ENCODE data around the gene PNLIP. TPM values are rescaled to one million over a fixed set of nuclear protein-coding genes. Genes with fewer than 3 reads are reported as not detected.

The PNLIP gene
- total and polyA plus RNA-seq, 9 of the 15 experiments (the other 6 are each of a cell fraction or from before 2014, with no cell fraction given) = 0.69 TPM; not detected in 8

DNA sequence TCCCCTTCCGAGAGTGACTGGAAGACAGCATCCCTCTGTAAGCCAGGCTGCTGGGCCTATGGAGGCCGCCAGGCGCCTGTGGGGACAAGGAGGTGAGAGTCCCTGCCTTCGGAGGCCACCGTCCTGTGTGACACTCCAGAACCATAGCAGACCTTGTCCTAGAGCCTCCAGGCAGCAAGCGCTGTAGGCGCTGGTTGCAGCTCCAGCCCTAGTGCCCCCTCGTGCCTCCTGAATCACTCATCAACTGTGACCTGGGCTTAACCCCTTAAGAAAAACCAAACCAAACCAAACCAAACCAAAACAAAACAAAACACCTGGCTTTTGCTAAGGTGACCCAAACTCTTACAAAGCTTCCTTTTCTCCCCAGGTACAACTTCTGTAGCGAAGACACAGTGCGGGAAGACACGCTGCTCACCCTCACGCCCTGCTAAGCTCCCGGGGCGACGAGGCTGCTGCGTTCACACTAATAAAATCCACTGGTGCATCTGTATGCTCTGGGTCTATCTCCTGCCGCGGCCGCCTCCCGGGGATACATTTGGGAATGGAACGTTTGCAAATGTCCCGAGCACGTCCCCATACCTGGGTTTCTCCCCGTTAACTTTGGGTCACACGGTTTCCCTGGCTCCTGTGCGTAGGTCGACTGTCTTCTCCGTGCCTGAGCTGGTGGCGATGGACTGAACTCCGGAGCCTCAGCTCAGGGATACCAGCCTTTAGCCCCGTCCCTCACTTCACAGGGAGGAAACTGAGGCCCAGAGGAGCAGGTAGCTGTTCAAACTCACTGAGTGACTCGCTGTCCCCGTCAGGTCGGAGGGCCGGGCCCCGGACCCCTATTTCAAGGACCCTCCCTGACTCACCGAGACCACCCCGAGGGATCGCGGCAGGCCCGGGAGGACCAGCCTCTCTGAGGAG lies 63.2 kb downstream of the PNLIP start:
- CTCF ChIA-PET (ENCODE audit: low intra/inter-chr PET ratio) = no interaction called here
- Histone ChIP-seq H3K4me2 (ENCODE audit: insufficient read depth, low read length) (peak overlapping the region; percentile 58), H3K27ac (ENCODE audit: extremely low read depth, low read depth, low read length) (no peak overlapping the region), H4K20me1 (replicated peaks; ENCODE audit: control insufficient read depth, insufficient read depth, low read length) (no peaks in the 10 kb centered on the region), H3K27me3 (ENCODE audit: control insufficient read depth in 2 of 2, insufficient read depth in 2 of 2, low read length in 2 of 2) (peaks cover 0 to 13% of the 10 kb centered on the region in 2 experiments; a peak in 2 of 5 replicates), H2AFZ (ENCODE audit: low read depth, low read length) (peak overlapping the region; percentile 79; the same call in 1 of the 2 replicates), H3K79me2 (ENCODE audit: control insufficient read depth, insufficient read depth, low read length) (no peaks in the 10 kb centered on the region), H3K9me1 (ENCODE audit: control insufficient read depth, insufficient read depth, low read length) (no peaks in the 10 kb centered on the region), H3K9me3 (replicated peaks; ENCODE audit: control insufficient read depth, insufficient read depth, low read depth, low read length) (no peaks in the 10 kb centered on the region), H3K9ac (ENCODE audit: insufficient read depth in 1 of 2, low read depth in 2 of 2, low read length in 2 of 2) (peak overlapping the region in 1 of 2 experiments; percentile 68; a peak in 2 of 4 replicates), H3K4me3 (0 out of 2 replicates have a peak overlapping the region, but pooled peaks have one; percentile 8), H3K36me3 (ENCODE audit: control insufficient read depth, insufficient read depth, low read length) (no peaks in the 10 kb centered on the region), H3K4me1 (replicated peaks in 1 of 2; ENCODE audit: control insufficient read depth in 2 of 2, insufficient read depth in 2 of 2, low read length in 2 of 2) (peaks cover 0 to 7% of the 10 kb centered on the region in 2 experiments; a peak in 2 of 5 replicates)
- DNase-seq (ENCODE audit: extremely low read depth in 1 of 4, low spot score in 3 of 4) (no peak), FAIRE-seq (no peak), ATAC-seq (peak; percentile 56)
- 7% methylated on average over 21 of the region's 41 CpGs for WGBS (ENCODE audit: insufficient coverage, low coverage, missing lambda C conversion rate)
- POLR2A ChIA-PET = no interaction called here
- TF ChIP-seq ZNF133 (CRISPR knock-in tag; IDR thresholded peaks at IDR 0.05) = no peak
- no peak for TF ChIP-seq RUNX1 (IDR thresholded peaks at IDR 0.05; ENCODE audit: low read depth)
- TF ChIP-seq, protein P1, sequence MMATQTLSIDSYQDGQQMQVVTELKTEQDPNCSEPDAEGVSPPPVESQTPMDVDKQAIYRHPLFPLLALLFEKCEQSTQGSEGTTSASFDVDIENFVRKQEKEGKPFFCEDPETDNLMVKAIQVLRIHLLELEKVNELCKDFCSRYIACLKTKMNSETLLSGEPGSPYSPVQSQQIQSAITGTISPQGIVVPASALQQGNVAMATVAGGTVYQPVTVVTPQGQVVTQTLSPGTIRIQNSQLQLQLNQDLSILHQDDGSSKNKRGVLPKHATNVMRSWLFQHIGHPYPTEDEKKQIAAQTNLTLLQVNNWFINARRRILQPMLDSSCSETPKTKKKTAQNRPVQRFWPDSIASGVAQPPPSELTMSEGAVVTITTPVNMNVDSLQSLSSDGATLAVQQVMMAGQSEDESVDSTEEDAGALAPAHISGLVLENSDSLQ (IDR thresholded peaks at IDR 0.05) = no peak
- TF ChIP-seq, protein P2, sequence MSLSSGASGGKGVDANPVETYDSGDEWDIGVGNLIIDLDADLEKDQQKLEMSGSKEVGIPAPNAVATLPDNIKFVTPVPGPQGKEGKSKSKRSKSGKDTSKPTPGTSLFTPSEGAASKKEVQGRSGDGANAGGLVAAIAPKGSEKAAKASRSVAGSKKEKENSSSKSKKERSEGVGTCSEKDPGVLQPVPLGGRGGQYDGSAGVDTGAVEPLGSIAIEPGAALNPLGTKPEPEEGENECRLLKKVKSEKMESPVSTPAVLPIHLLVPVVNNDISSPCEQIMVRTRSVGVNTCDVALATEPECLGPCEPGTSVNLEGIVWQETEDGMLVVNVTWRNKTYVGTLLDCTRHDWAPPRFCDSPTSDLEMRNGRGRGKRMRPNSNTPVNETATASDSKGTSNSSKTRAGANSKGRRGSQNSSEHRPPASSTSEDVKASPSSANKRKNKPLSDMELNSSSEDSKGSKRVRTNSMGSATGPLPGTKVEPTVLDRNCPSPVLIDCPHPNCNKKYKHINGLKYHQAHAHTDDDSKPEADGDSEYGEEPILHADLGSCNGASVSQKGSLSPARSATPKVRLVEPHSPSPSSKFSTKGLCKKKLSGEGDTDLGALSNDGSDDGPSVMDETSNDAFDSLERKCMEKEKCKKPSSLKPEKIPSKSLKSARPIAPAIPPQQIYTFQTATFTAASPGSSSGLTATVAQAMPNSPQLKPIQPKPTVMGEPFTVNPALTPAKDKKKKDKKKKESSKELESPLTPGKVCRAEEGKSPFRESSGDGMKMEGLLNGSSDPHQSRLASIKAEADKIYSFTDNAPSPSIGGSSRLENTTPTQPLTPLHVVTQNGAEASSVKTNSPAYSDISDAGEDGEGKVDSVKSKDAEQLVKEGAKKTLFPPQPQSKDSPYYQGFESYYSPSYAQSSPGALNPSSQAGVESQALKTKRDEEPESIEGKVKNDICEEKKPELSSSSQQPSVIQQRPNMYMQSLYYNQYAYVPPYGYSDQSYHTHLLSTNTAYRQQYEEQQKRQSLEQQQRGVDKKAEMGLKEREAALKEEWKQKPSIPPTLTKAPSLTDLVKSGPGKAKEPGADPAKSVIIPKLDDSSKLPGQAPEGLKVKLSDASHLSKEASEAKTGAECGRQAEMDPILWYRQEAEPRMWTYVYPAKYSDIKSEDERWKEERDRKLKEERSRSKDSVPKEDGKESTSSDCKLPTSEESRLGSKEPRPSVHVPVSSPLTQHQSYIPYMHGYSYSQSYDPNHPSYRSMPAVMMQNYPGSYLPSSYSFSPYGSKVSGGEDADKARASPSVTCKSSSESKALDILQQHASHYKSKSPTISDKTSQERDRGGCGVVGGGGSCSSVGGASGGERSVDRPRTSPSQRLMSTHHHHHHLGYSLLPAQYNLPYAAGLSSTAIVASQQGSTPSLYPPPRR (CRISPR knock-in tag; IDR thresholded peaks at IDR 0.05; ENCODE audit: borderline replicate concordance) = no peak
- no peak for TF ChIP-seq NFIC (IDR thresholded peaks at IDR 0.05)
- no peak for TF ChIP-seq CBX2 (IDR thresholded peaks at IDR 0.05; ENCODE audit: insufficient read depth, low read length, poor library complexity, severe bottlenecking)
- no peak for TF ChIP-seq DIDO1 (tag; IDR thresholded peaks at IDR 0.05; ENCODE audit: low read depth)
- TF ChIP-seq HNRNPK (IDR thresholded peaks at IDR 0.05; ENCODE audit: low read depth, low read length, poor library complexity, severe bottlenecking) = no peak
- TF ChIP-seq PTRF (tag; IDR thresholded peaks at IDR 0.05) = no peak
- TF ChIP-seq CBX3 (IDR thresholded peaks at IDR 0.05; ENCODE audit: borderline replicate concordance in 1 of 2, low read length in 2 of 2) = no peak
- no peak for TF ChIP-seq KLF13 (tag; IDR thresholded peaks at IDR 0.05; ENCODE audit: borderline replicate concordance, low read depth)
- TF ChIP-seq ZBTB1 (CRISPR knock-in tag; IDR thresholded peaks at IDR 0.05; ENCODE audit: borderline replicate concordance, low read depth) = no peak
- in situ Hi-C loops (cut with MboI) (no loop called here), intact Hi-C loops (cut with micrococcal nuclease) (no loop called here)
- BruUV-seq (replicated peaks) = no TSS peak
